ENCODE data around the gene POLR1C. TPM values are rescaled to one million over a fixed set of nuclear protein-coding genes. Genes with fewer than 3 reads are reported as not detected.
"Not testable (repeated sequence)": the region's sequence is repeated elsewhere in the genome, so short reads cannot be mapped to it uniquely, and the experiment has no call there.

POLR1C gene
- total RNA-seq, result 23.5 TPM

- DNase-seq, result peak; percentile 96
Measured at GRCh38 chr6:43516697-43517504, at the start of gene POLR1C, which contains the start of gene YIPF3. Gene POLR1C, plus strand, starts transcription at chr6:43517089. Its CDS starts 21 bp downstream, at chr6:43517110. Gene YIPF3, minus strand, starts transcription at chr6:43516926. Its CDS starts 119 bp downstream, at chr6:43516807.

GRCh38 chr6:43467265-43467664, 49.6 kb upstream of the POLR1C start:
- not testable (repeated sequence) for DNase-seq

- no peak for DNase-seq
Measured at GRCh38 chr6:43467752-43468151, 49.1 kb upstream of the POLR1C start.

- no peak for DNase-seq
Measured at GRCh38 chr6:43468240-43468639, 48.6 kb upstream of the POLR1C start.

- DNase-seq, result no peak
Measured at GRCh38 chr6:43468748-43469681, 47.9 kb upstream of the POLR1C start.

- DNase-seq, result no peak
Measured at GRCh38 chr6:43469947-43470346, 46.9 kb upstream of the POLR1C start.

- no peak for DNase-seq
Measured at GRCh38 chr6:43471399-43471798, 45.5 kb upstream of the POLR1C start.

- no peak for DNase-seq
Measured at GRCh38 chr6:43472515-43472914, 44.4 kb upstream of the POLR1C start.

GRCh38 chr6:43475516-43475915, 41.4 kb upstream of the POLR1C start:
- DNase-seq, result no peak

- no peak for DNase-seq
Measured at GRCh38 chr6:43476746-43477145, 40.1 kb upstream of the POLR1C start.

GRCh38 chr6:43477235-43478007, 39.5 kb upstream of the POLR1C start, which contains the start of gene TJAP1:
Gene TJAP1, plus strand, starts transcription at chr6:43477570. Its CDS starts 21,432 bp downstream, at chr6:43499002.
- DNase-seq, result peak; percentile 79

GRCh38 chr6:43478008-43478372, 38.9 kb upstream of the POLR1C start:
- no peak for DNase-seq

- no peak for DNase-seq
Measured at GRCh38 chr6:43481075-43481474, 35.8 kb upstream of the POLR1C start.

GRCh38 chr6:43481591-43482236, 35.2 kb upstream of the POLR1C start:
- DNase-seq, result no peak

- no peak for DNase-seq
Measured at GRCh38 chr6:43488667-43489276, 28.1 kb upstream of the POLR1C start.

- peak; percentile 21 for DNase-seq
Measured at GRCh38 chr6:43489277-43490072, 27.4 kb upstream of the POLR1C start.

- no peak for DNase-seq
Measured at GRCh38 chr6:43490523-43490939, 26.4 kb upstream of the POLR1C start.

GRCh38 chr6:43491750-43492661, 24.9 kb upstream of the POLR1C start:
- no peak for DNase-seq

- DNase-seq, result no peak
Measured at GRCh38 chr6:43492673-43493072, 24.2 kb upstream of the POLR1C start.
